Astrocyte (in vitro differentiated cells and primary cell): ENCODE results near the gene RD3L. TPM values are rescaled to one million over a fixed set of nuclear protein-coding genes. Genes with fewer than 3 reads are reported as not detected.

Experiments used
- DNase-seq: peaks from one replicate; pipeline ENCODE4 v3.0.0-alpha.2; 2010; ENCODE audit warnings: low read depth
- FAIRE-seq: peaks from 2 replicates; lab custom pipeline; 2011; peaks lifted over from hg19 to GRCh38; lab: Jason Lieb, UNC
- H2AFZ ChIP-seq: 2 replicates; pipeline ENCODE4 v1.6.0; 2012; ENCODE audit warnings: low read depth, low read length, inconsistent platforms
- H3K27ac ChIP-seq: 2 replicates; pipeline ENCODE4 v1.5.1; 2011; ENCODE audit warnings: low read depth, low read length, inconsistent platforms
- H3K27me3 ChIP-seq: 2 replicates; pipeline ENCODE4 v1.6.0; 2011; ENCODE audit warnings: low read length, inconsistent platforms; ENCODE audit not compliant: insufficient read depth
- H3K36me3 ChIP-seq: 2 replicates; pipeline ENCODE4 v1.5.1; 2011; ENCODE audit warnings: low read length, inconsistent platforms; ENCODE audit not compliant: insufficient read depth
- H3K4me1 ChIP-seq: 2 replicates; pipeline ENCODE4 v1.5.1; 2011; ENCODE audit warnings: low read length, inconsistent platforms; ENCODE audit not compliant: insufficient read depth
- H3K4me2 ChIP-seq: 2 replicates; pipeline ENCODE4 v1.6.0; 2012; ENCODE audit warnings: low read length, inconsistent platforms
- H3K4me3 ChIP-seq: 2 replicates; pipeline ENCODE4 v1.5.1; 2011; ENCODE audit warnings: low read depth, mild to moderate bottlenecking, low read length, inconsistent platforms; ENCODE audit not compliant: insufficient read depth
- H3K79me2 ChIP-seq: 2 replicates; pipeline ENCODE4 v1.6.0; 2012; ENCODE audit warnings: mild to moderate bottlenecking, low read length, inconsistent platforms; ENCODE audit not compliant: insufficient read depth
- H3K9ac ChIP-seq: 2 replicates; pipeline ENCODE4 v1.6.0; 2012; ENCODE audit warnings: mild to moderate bottlenecking, low read length, inconsistent platforms
- H3K9me3 ChIP-seq: 2 replicates; pipeline ENCODE4 v1.5.1; 2012; ENCODE audit warnings: low read depth, mild to moderate bottlenecking, low read length, inconsistent platforms; ENCODE audit not compliant: insufficient read depth
- H4K20me1 ChIP-seq: 2 replicates; pipeline ENCODE4 v1.6.0; 2012; ENCODE audit warnings: low read length, inconsistent platforms; ENCODE audit not compliant: insufficient read depth
- H3K27ac Mint-ChIP-seq: one replicate; pipeline ENCODE4 v1.8.0; 2021; ENCODE audit warnings: mild to moderate bottlenecking, mixed read lengths; ENCODE audit not compliant: unreplicated experiment
- H3K27me3 Mint-ChIP-seq: one replicate; pipeline ENCODE4 v1.8.0; 2021; ENCODE audit warnings: low read depth, mixed read lengths; ENCODE audit not compliant: unreplicated experiment
- H3K36me3 Mint-ChIP-seq: one replicate; pipeline ENCODE4 v1.8.0; 2021; ENCODE audit warnings: low read depth, mixed read lengths; ENCODE audit not compliant: unreplicated experiment
- H3K4me1 Mint-ChIP-seq: one replicate; pipeline ENCODE4 v1.8.0; 2021; ENCODE audit warnings: low read depth, mixed read lengths; ENCODE audit not compliant: unreplicated experiment
- H3K4me3 Mint-ChIP-seq: one replicate; pipeline ENCODE4 v1.8.0; 2021; ENCODE audit warnings: mild to moderate bottlenecking, moderate library complexity, mixed read lengths; ENCODE audit not compliant: unreplicated experiment
- H3K9me3 Mint-ChIP-seq: one replicate; pipeline ENCODE4 v1.8.0; 2021; ENCODE audit warnings: mild to moderate bottlenecking, mixed read lengths; ENCODE audit not compliant: unreplicated experiment
- EZH2 ChIP-seq: IDR thresholded peaks from 2 replicates; pipeline ENCODE4 v1.6.1; 2012; ENCODE audit warnings: mild to moderate bottlenecking, low read length, inconsistent platforms; ENCODE audit not compliant: insufficient read depth
- total RNA-seq: library from RNA; stranded (reverse); gene quantifications from 2 replicates; pipeline ENCODE4 v1.2.1, GENCODE V29; 2021
- TF ChIP-seq, protein P1 (sequence below): IDR thresholded peaks from 2 replicates; pipeline ENCODE4 v1.5.1; 2011; ENCODE audit warnings: low read depth, mild to moderate bottlenecking, inconsistent platforms, low read length, moderate library complexity; ENCODE audit not compliant: insufficient read depth

RD3L gene
- total RNA-seq, 1 donor from 2014 or later = not detected

DNA sequence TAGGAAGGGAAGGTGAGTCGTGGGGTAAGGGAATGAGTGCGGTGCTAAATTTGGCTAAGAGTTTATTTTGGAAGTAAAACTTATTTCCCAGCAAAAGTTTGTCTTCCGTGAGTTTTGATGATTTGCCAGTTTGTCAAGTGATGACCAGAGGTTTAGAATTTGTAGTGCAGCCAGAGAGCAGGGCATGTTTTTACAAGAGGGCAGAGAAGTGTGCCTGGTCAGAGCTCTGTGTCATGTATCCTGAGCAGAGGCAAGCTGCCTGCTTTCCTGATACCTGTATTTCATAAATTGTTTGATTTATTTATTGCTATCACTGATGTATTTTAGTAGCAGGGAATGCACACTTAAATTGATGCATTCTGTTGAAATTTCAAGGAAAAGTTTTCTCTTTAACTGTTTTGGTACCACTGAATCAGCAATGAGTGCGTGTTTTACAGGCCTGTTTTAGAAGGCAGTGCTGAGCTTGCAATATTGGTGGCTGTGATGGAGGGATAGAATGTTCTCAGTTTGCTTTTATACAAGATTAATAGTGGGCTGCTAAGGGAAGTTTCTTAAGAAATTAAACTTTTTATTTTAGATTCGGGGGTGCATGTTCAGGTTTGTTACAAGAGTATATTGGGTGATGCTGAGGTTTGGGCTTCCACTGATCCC, 19.7 kb upstream of the RD3L start:
- Histone ChIP-seq H2AFZ (no peak overlapping the region), H3K4me3 (no peak overlapping the region), H4K20me1 (no peaks in the 10 kb centered on the region), H3K4me2 (no peak overlapping the region), H3K4me1 (no peaks in the 10 kb centered on the region), H3K79me2 (no peaks in the 10 kb centered on the region), H3K27me3 (peaks cover 4% of the 10 kb centered on the region), H3K27ac (no peak overlapping the region), H3K9me3 (no peaks in the 10 kb centered on the region), H3K9ac (no peak overlapping the region), H3K36me3 (no peaks in the 10 kb centered on the region)
- Mint-ChIP-seq H3K9me3 (no peaks in the 10 kb centered on the region), H3K27me3 (peaks cover 4% of the 10 kb centered on the region), H3K27ac (no peak overlapping the region), H3K36me3 (no peaks in the 10 kb centered on the region), H3K4me1 (peaks cover 3% of the 10 kb centered on the region), H3K4me3 (no peak overlapping the region)
- FAIRE-seq (no peak), DNase-seq (no peak)
- no peak for TF ChIP-seq EZH2
- TF ChIP-seq, protein P1, sequence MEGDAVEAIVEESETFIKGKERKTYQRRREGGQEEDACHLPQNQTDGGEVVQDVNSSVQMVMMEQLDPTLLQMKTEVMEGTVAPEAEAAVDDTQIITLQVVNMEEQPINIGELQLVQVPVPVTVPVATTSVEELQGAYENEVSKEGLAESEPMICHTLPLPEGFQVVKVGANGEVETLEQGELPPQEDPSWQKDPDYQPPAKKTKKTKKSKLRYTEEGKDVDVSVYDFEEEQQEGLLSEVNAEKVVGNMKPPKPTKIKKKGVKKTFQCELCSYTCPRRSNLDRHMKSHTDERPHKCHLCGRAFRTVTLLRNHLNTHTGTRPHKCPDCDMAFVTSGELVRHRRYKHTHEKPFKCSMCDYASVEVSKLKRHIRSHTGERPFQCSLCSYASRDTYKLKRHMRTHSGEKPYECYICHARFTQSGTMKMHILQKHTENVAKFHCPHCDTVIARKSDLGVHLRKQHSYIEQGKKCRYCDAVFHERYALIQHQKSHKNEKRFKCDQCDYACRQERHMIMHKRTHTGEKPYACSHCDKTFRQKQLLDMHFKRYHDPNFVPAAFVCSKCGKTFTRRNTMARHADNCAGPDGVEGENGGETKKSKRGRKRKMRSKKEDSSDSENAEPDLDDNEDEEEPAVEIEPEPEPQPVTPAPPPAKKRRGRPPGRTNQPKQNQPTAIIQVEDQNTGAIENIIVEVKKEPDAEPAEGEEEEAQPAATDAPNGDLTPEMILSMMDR = no peak

DNA sequence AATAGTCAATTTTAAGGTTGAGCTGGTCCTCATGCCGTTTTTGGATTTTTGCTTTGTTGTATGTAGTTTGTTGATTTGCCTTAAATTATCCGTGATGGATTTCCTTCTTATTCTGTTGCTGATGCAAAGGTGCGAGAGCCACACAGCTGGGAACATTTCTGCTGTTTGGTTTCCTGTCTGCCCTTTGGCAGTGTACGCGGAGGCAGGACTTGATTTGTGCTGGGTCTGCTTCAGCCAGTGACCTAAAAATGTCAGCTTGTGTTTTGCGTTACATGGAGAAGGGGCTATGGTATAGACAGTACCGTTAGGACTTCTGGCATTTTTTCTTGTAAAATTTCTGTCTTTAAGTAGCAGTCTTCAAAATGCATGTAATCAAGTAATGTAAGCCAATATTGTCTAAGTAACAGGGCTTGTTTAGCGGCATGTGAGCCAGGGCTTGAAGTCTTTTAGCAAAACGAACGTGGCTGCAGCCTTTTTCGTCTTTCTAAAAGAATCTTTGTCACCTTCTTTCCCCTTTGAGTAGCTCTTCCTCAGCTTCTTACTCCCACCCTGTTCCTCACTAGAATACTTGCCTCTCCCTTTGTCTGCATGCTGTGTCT, 18.2 kb upstream of the RD3L start:
- Histone ChIP-seq H3K9ac (no peak overlapping the region), H3K4me1 (no peaks in the 10 kb centered on the region), H2AFZ (no peak overlapping the region), H3K79me2 (no peaks in the 10 kb centered on the region), H3K36me3 (no peaks in the 10 kb centered on the region), H3K27ac (no peak overlapping the region), H3K27me3 (peaks cover 4% of the 10 kb centered on the region), H3K4me2 (no peak overlapping the region), H3K9me3 (no peaks in the 10 kb centered on the region), H4K20me1 (no peaks in the 10 kb centered on the region), H3K4me3 (no peak overlapping the region)
- FAIRE-seq (no peak), DNase-seq (no peak)
- Mint-ChIP-seq H3K27ac (no peak overlapping the region), H3K36me3 (no peaks in the 10 kb centered on the region), H3K4me3 (no peak overlapping the region), H3K4me1 (peaks cover 3% of the 10 kb centered on the region), H3K27me3 (peaks cover 2% of the 10 kb centered on the region), H3K9me3 (no peaks in the 10 kb centered on the region)
- TF ChIP-seq, protein P1 = no peak
- TF ChIP-seq EZH2 = no peak
